ENCODE results near the gene NCDN.
"Not testable (repeated sequence)": the region's sequence is repeated elsewhere in the genome, so short reads cannot be mapped to it uniquely, and the experiment has no call there.

The NCDN gene

DNA sequence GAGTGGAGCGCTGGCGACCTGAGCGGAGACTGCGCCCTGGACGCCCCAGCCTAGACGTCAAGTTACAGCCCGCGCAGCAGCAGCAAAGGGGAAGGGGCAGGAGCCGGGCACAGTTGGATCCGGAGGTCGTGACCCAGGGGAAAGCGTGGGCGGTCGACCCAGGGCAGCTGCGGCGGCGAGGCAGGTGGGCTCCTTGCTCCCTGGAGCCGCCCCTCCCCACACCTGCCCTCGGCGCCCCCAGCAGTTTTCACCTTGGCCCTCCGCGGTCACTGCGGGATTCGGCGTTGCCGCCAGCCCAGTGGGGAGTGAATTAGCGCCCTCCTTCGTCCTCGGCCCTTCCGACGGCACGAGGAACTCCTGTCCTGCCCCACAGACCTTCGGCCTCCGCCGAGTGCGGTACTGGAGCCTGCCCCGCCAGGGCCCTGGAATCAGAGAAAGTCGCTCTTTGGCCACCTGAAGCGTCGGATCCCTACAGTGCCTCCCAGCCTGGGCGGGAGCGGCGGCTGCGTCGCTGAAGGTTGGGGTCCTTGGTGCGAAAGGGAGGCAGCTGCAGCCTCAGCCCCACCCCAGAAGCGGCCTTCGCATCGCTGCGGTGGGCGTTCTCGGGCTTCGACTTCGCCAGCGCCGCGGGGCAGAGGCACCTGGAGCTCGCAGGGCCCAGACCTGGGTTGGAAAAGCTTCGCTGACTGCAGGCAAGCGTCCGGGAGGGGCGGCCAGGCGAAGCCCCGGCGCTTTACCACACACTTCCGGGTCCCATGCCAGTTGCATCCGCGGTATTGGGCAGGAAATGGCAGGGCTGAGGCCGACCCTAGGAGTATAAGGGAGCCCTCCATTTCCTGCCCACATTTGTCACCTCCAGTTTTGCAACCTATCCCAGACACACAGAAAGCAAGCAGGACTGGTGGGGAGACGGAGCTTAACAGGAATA, 19.7 kb downstream of the NCDN start:
- Histone ChIP-seq H2AFZ (ENCODE audit: low read depth, low read length) (peak overlapping the region; percentile 80), H3K4me2 (ENCODE audit: insufficient read depth, low read length) (peak overlapping the region; percentile 82), H3K79me2 (ENCODE audit: insufficient read depth, low read length) (no peaks in the 10 kb centered on the region; the same call in 1 of the 2 replicates), H3K36me3 (ENCODE audit: insufficient read depth, low read length) (0 out of 2 replicates have a peak, but pooled peaks cover 3% of the 10 kb centered on the region), H4K20me1 (ENCODE audit: insufficient read depth, low read length) (no peaks in the 10 kb centered on the region), H3K4me1 (ENCODE audit: insufficient read depth, low read length) (peaks cover 34% of the 10 kb centered on the region), H3K27ac (ENCODE audit: low read length) (peak overlapping the region; percentile 90), H3K27me3 (ENCODE audit: insufficient read depth, low read length, poor library complexity) (no peaks in the 10 kb centered on the region), H3K9ac (ENCODE audit: low read depth, low read length) (peak overlapping the region; percentile 76), H3K9me3 (ENCODE audit: insufficient read depth, low read length, severe bottlenecking) (no peaks in the 10 kb centered on the region), H3K4me3 (ENCODE audit: low read depth in 1 of 2, low read length in 2 of 2) (peak overlapping the region; percentile 14 to 63; a peak in 3 of 4 replicates)
- DNase-seq = peak; percentile 93
- TF ChIP-seq, protein P1, sequence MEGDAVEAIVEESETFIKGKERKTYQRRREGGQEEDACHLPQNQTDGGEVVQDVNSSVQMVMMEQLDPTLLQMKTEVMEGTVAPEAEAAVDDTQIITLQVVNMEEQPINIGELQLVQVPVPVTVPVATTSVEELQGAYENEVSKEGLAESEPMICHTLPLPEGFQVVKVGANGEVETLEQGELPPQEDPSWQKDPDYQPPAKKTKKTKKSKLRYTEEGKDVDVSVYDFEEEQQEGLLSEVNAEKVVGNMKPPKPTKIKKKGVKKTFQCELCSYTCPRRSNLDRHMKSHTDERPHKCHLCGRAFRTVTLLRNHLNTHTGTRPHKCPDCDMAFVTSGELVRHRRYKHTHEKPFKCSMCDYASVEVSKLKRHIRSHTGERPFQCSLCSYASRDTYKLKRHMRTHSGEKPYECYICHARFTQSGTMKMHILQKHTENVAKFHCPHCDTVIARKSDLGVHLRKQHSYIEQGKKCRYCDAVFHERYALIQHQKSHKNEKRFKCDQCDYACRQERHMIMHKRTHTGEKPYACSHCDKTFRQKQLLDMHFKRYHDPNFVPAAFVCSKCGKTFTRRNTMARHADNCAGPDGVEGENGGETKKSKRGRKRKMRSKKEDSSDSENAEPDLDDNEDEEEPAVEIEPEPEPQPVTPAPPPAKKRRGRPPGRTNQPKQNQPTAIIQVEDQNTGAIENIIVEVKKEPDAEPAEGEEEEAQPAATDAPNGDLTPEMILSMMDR (IDR thresholded peaks at IDR 0.05; ENCODE audit: borderline replicate concordance, extremely low read depth, low read length, poor library complexity, severe bottlenecking) = peak; percentile 7
- no peak for TF ChIP-seq EZH2 (IDR thresholded peaks at IDR 0.05; ENCODE audit: borderline replicate concordance, low read depth, low read length, severe bottlenecking)
- ATAC-seq (ENCODE audit: insufficient read depth, low read depth) = peak; percentile 91

GRCh38 chr1:35580949-35581388, 23.4 kb downstream of the NCDN start:
- no peak overlapping the region for H3K4me3 ChIP-seq (ENCODE audit: low read depth in 1 of 2, low read length in 2 of 2)
- no peaks in the 10 kb centered on the region for H3K9me3 ChIP-seq (ENCODE audit: insufficient read depth, low read length, severe bottlenecking)
- no peaks in the 10 kb centered on the region; the same call in 1 of the 2 replicates for H3K79me2 ChIP-seq (ENCODE audit: insufficient read depth, low read length)
- no peak for TF ChIP-seq EZH2 (IDR thresholded peaks at IDR 0.05; ENCODE audit: borderline replicate concordance, low read depth, low read length, severe bottlenecking)
- TF ChIP-seq, protein P1 (IDR thresholded peaks at IDR 0.05; ENCODE audit: borderline replicate concordance, extremely low read depth, low read length, poor library complexity, severe bottlenecking) = no peak
- no peak overlapping the region for H2AFZ ChIP-seq (ENCODE audit: low read depth, low read length)
- no peaks in the 10 kb centered on the region for H3K36me3 ChIP-seq (ENCODE audit: insufficient read depth, low read length)
- peaks cover 27% of the 10 kb centered on the region for H3K4me1 ChIP-seq (ENCODE audit: insufficient read depth, low read length)
- no peak overlapping the region for H3K27ac ChIP-seq (ENCODE audit: low read length)
- no peaks in the 10 kb centered on the region for H4K20me1 ChIP-seq (ENCODE audit: insufficient read depth, low read length)
- no peaks in the 10 kb centered on the region for H3K27me3 ChIP-seq (ENCODE audit: insufficient read depth, low read length, poor library complexity)
- ATAC-seq (ENCODE audit: insufficient read depth, low read depth) (no peak), DNase-seq (no peak)
- H3K4me2 ChIP-seq (ENCODE audit: insufficient read depth, low read length) = no peak overlapping the region
- H3K9ac ChIP-seq (ENCODE audit: low read depth, low read length) = no peak overlapping the region

DNA sequence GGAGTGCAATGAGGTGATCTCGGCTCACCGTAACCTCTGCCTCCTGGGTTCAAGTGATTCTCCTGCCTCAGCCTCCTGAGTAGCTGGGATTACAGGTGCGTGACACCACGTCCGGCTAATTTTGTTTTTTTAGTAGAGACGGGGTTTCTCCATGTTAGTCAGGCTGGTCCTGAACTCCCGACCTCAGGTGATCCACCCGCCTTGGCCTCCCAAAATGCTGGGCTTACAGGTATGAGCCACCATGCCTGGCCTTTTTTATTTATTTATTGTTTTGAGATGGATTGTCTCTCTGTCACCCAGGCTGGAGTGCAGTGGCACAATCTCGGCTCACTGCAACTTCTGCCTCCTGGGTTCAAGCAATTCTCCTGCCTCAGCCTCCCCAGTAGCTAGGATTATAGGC, 24.0 kb downstream of the NCDN start:
- H4K20me1 ChIP-seq (ENCODE audit: insufficient read depth, low read length); H3K79me2 ChIP-seq (ENCODE audit: insufficient read depth, low read length); H3K9me3 ChIP-seq (ENCODE audit: insufficient read depth, low read length, severe bottlenecking): not testable (repeated sequence)

GRCh38 chr1:35585281-35585680, 27.7 kb downstream of the NCDN start:
- Histone ChIP-seq H3K4me3 (ENCODE audit: low read depth in 1 of 2, low read length in 2 of 2) (no peak overlapping the region), H3K27me3 (ENCODE audit: insufficient read depth, low read length, poor library complexity) (no peaks in the 10 kb centered on the region), H2AFZ (ENCODE audit: low read depth, low read length) (no peak overlapping the region), H4K20me1 (ENCODE audit: insufficient read depth, low read length) (no peaks in the 10 kb centered on the region), H3K9me3 (ENCODE audit: insufficient read depth, low read length, severe bottlenecking) (no peaks in the 10 kb centered on the region), H3K4me1 (ENCODE audit: insufficient read depth, low read length) (no peaks in the 10 kb centered on the region), H3K27ac (ENCODE audit: low read length) (no peak overlapping the region), H3K79me2 (ENCODE audit: insufficient read depth, low read length) (no peaks in the 10 kb centered on the region), H3K9ac (ENCODE audit: low read depth, low read length) (no peak overlapping the region), H3K4me2 (ENCODE audit: insufficient read depth, low read length) (no peak overlapping the region), H3K36me3 (ENCODE audit: insufficient read depth, low read length) (no peaks in the 10 kb centered on the region)
- no peak for ATAC-seq (ENCODE audit: insufficient read depth, low read depth)
- no peak for TF ChIP-seq EZH2 (IDR thresholded peaks at IDR 0.05; ENCODE audit: borderline replicate concordance, low read depth, low read length, severe bottlenecking)
- TF ChIP-seq, protein P1 (IDR thresholded peaks at IDR 0.05; ENCODE audit: borderline replicate concordance, extremely low read depth, low read length, poor library complexity, severe bottlenecking) = no peak
- no peak for DNase-seq

More for the DNA sequence above, 24.0 kb downstream of the NCDN start:
- not testable (repeated sequence) for H3K4me2 ChIP-seq (ENCODE audit: insufficient read depth, low read length); H3K27me3 ChIP-seq (ENCODE audit: insufficient read depth, low read length, poor library complexity); H3K27ac ChIP-seq (ENCODE audit: low read length); H3K4me3 ChIP-seq (ENCODE audit: low read depth in 1 of 2, low read length in 2 of 2); H2AFZ ChIP-seq (ENCODE audit: low read depth, low read length); H3K36me3 ChIP-seq (ENCODE audit: insufficient read depth, low read length); H3K9ac ChIP-seq (ENCODE audit: low read depth, low read length); ATAC-seq (ENCODE audit: insufficient read depth, low read depth); DNase-seq
- peaks cover 20% of the 10 kb centered on the region for H3K4me1 ChIP-seq (ENCODE audit: insufficient read depth, low read length)

DNA sequence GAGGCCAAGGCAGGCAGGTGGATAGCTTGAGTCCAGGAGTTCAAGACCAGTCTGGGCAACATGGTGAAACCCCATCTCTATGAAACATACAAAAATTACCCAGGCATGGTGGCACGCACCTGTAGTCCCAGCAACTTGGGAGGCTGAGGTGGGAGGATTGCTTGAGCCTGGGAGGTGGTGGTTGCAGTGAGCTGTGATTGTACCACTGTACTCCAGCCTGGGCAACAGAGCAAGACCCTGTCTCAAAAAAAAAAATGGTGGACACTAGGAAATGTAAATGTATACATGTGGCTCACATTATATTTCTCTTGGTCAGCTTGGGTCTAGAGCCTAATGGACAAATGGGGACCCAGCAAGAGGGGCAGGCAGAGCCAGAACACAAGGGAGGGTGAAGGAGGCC, 28.2 kb downstream of the NCDN start:
- H3K27ac ChIP-seq (ENCODE audit: low read length); H3K9ac ChIP-seq (ENCODE audit: low read depth, low read length); H3K4me2 ChIP-seq (ENCODE audit: insufficient read depth, low read length); ATAC-seq (ENCODE audit: insufficient read depth, low read depth); H3K79me2 ChIP-seq (ENCODE audit: insufficient read depth, low read length); H3K36me3 ChIP-seq (ENCODE audit: insufficient read depth, low read length); H3K27me3 ChIP-seq (ENCODE audit: insufficient read depth, low read length, poor library complexity); H3K4me1 ChIP-seq (ENCODE audit: insufficient read depth, low read length); H3K9me3 ChIP-seq (ENCODE audit: insufficient read depth, low read length, severe bottlenecking); H2AFZ ChIP-seq (ENCODE audit: low read depth, low read length); H3K4me3 ChIP-seq (ENCODE audit: low read depth in 1 of 2, low read length in 2 of 2); H4K20me1 ChIP-seq (ENCODE audit: insufficient read depth, low read length); DNase-seq: not testable (repeated sequence)
